ENCODE measurements around the gene WIPF3.

- no peak for TF ChIP-seq RFX5 (IDR thresholded peaks at IDR 0.05; ENCODE audit: low read depth, low read length)
- no peak for TF ChIP-seq POLR2A (IDR thresholded peaks at IDR 0.05; ENCODE audit: low read depth, low read length)
- no peak for TF ChIP-seq NFE2L2 (IDR thresholded peaks at IDR 0.05; ENCODE audit: low read depth, low read length)
- no peak for TF ChIP-seq SMC3 (IDR thresholded peaks at IDR 0.05; ENCODE audit: low read depth, low read length)
- no peak for TF ChIP-seq CTCF (conservative IDR thresholded peaks at IDR 0.05; ENCODE audit: low read depth, low read length)
- no peak for TF ChIP-seq MXI1 (IDR thresholded peaks at IDR 0.05; ENCODE audit: borderline replicate concordance, low read depth, low read length)
- TF ChIP-seq BHLHE40 (IDR thresholded peaks at IDR 0.05; ENCODE audit: low read depth, low read length): no peak
- no peak for TF ChIP-seq RAD21 (IDR thresholded peaks at IDR 0.05; ENCODE audit: low read length)
- no peak for TF ChIP-seq MAFK (IDR thresholded peaks at IDR 0.05; ENCODE audit: low read depth, low read length)
- TF ChIP-seq USF2 (IDR thresholded peaks at IDR 0.05; ENCODE audit: low read depth, low read length): no peak
- no peak for TF ChIP-seq FOS (IDR thresholded peaks at IDR 0.05; ENCODE audit: low read depth, low read length)
- TF ChIP-seq CHD1 (IDR thresholded peaks at IDR 0.05; ENCODE audit: low read depth, low read length): no peak
- no peak for TF ChIP-seq CEBPB (IDR thresholded peaks at IDR 0.05; ENCODE audit: low read depth, low read length)
- no peak for TF ChIP-seq RCOR1 (IDR thresholded peaks at IDR 0.05; ENCODE audit: insufficient replicate concordance, low read length)
Observed at GRCh38 chr7:29860186-29860585, 53.9 kb downstream of the WIPF3 start.

Data from IMR-90 (cell line).